H9 (cell line): Measurements from ENCODE around the gene C9orf152. TPM values are rescaled to one million over a fixed set of nuclear protein-coding genes. Genes with fewer than 3 reads are reported as not detected.

Experiments
- DNase-seq: peaks from one replicate; pipeline ENCODE4 v3.0.0-alpha.2; 2017
- H2AFZ ChIP-seq: one replicate; pipeline ENCODE4 v1.6.1; 2013; ENCODE audit warnings: mild to moderate bottlenecking, low read length, control low read depth, moderate library complexity
- H2AK5ac ChIP-seq: 2 replicates; pipeline ENCODE4 v1.6.1; 2013; ENCODE audit warnings: low read length, control low read depth, mixed read lengths; ENCODE audit not compliant: insufficient read length
- H2BK120ac ChIP-seq: one replicate; pipeline ENCODE4 v1.6.1; 2013; ENCODE audit warnings: low read depth, mild to moderate bottlenecking, low read length, control low read depth, inconsistent platforms; ENCODE audit not compliant: poor library complexity, severe bottlenecking
- H2BK12ac ChIP-seq: 2 replicates; pipeline ENCODE4 v1.6.1; 2013; ENCODE audit warnings: low read length, control low read depth, mixed read lengths, low read depth; ENCODE audit not compliant: insufficient read length
- H2BK15ac ChIP-seq: 2 replicates; pipeline ENCODE4 v1.6.1; 2013; ENCODE audit warnings: low read depth, low read length, control low read depth
- H2BK20ac ChIP-seq: one replicate; pipeline ENCODE4 v1.6.1; 2013; ENCODE audit warnings: low read depth, mild to moderate bottlenecking, low read length, control low read depth, inconsistent platforms; ENCODE audit not compliant: poor library complexity, severe bottlenecking
- H2BK5ac ChIP-seq: 2 replicates; pipeline ENCODE4 v1.6.1; 2013; ENCODE audit warnings: low read length, control low read depth, mixed read lengths; ENCODE audit not compliant: insufficient read length
- H3K14ac ChIP-seq: 2 replicates; pipeline ENCODE4 v1.6.1; 2013; ENCODE audit warnings: low read length, control low read depth; ENCODE audit not compliant: insufficient read depth
- H3K18ac ChIP-seq: 2 replicates; pipeline ENCODE4 v1.6.1; 2013; ENCODE audit warnings: low read depth, mild to moderate bottlenecking, mixed read lengths, low read length, control low read depth; ENCODE audit not compliant: insufficient read length
- H3K23ac ChIP-seq: 2 replicates; pipeline ENCODE4 v1.6.1; 2013; ENCODE audit warnings: low read length, control low read depth, mixed read lengths, low read depth; ENCODE audit not compliant: insufficient read length
- H3K23me2 ChIP-seq: 2 replicates; pipeline ENCODE4 v1.6.1; 2013; ENCODE audit warnings: low read depth, mild to moderate bottlenecking, mixed read lengths, low read length, control low read depth; ENCODE audit not compliant: insufficient read length, poor library complexity, severe bottlenecking
- H3K27ac ChIP-seq: 2 replicates; pipeline ENCODE4 v1.5.1; 2013; ENCODE audit warnings: low read length, control low read depth, mixed read lengths, low read depth; ENCODE audit not compliant: insufficient read length
- H3K27me3 ChIP-seq: 2 replicates; pipeline ENCODE4 v1.6.1; 2013; ENCODE audit warnings: low read length, control low read depth, inconsistent platforms; ENCODE audit not compliant: insufficient read depth
- H3K4ac ChIP-seq: 2 replicates; pipeline ENCODE4 v1.6.1; 2013; ENCODE audit warnings: low read depth, mild to moderate bottlenecking, control low read depth, inconsistent platforms, low read length, moderate library complexity
- H3K4me1 ChIP-seq: 2 replicates; pipeline ENCODE4 v1.6.1; 2013; ENCODE audit warnings: low read length, control low read depth, inconsistent platforms; ENCODE audit not compliant: insufficient read depth
- H3K4me2 ChIP-seq: 2 replicates; pipeline ENCODE4 v1.6.1; 2013; ENCODE audit warnings: low read length, control low read depth, mixed read lengths; ENCODE audit not compliant: insufficient read length, insufficient read depth
- H3K56ac ChIP-seq: 2 replicates; pipeline ENCODE4 v1.6.1; 2013; ENCODE audit warnings: low read depth, mild to moderate bottlenecking, mixed read lengths, low read length, control low read depth; ENCODE audit not compliant: insufficient read length
- H3K79me1 ChIP-seq: 2 replicates; pipeline ENCODE4 v1.6.1; 2013; ENCODE audit warnings: low read depth, mild to moderate bottlenecking, moderate library complexity, low read length, control low read depth, inconsistent platforms; ENCODE audit not compliant: insufficient read depth, poor library complexity, severe bottlenecking
- H3K79me2 ChIP-seq: 2 replicates; pipeline ENCODE4 v1.6.1; 2013; ENCODE audit warnings: low read length, control low read depth, inconsistent platforms; ENCODE audit not compliant: insufficient read depth
- H3K9ac ChIP-seq: 2 replicates; pipeline ENCODE4 v1.6.1; 2013; ENCODE audit warnings: low read length, control low read depth, mixed read lengths; ENCODE audit not compliant: insufficient read length; ENCODE audit errors: extremely low read depth
- H3K9me3 ChIP-seq: one replicate; pipeline ENCODE4 v1.6.1; 2013; ENCODE audit warnings: low read depth, low read length, inconsistent platforms; ENCODE audit not compliant: control insufficient read depth
- H3T11ph ChIP-seq: one replicate; pipeline ENCODE4 v1.6.1; 2013; ENCODE audit warnings: mild to moderate bottlenecking, low read length, control low read depth, inconsistent platforms
- H4K20me1 ChIP-seq: one replicate; pipeline ENCODE4 v1.6.1; 2013; ENCODE audit not compliant: control insufficient read depth, insufficient read length, insufficient read depth
- H4K5ac ChIP-seq: 2 replicates; pipeline ENCODE4 v1.6.1; 2013; ENCODE audit warnings: low read depth, mild to moderate bottlenecking, mixed read lengths, low read length, control low read depth; ENCODE audit not compliant: insufficient read length
- H4K8ac ChIP-seq: replicated peaks from 2 replicates; pipeline ENCODE4 v1.6.1; 2013; ENCODE audit warnings: low read length, control low read depth, mixed read lengths, low read depth; ENCODE audit not compliant: insufficient read length
- H4K91ac ChIP-seq: 2 replicates; pipeline ENCODE4 v1.6.1; 2013; ENCODE audit warnings: low read depth, mild to moderate bottlenecking, moderate library complexity, mixed read lengths, low read length, control low read depth; ENCODE audit not compliant: insufficient read length
- H3K27ac Mint-ChIP-seq, 3 experiments: 2 replicates in 2 of 3; 3 replicates in 1 of 3; pipeline ENCODE4 v1.8.0; 2020 to 2021; ENCODE audit warnings: mixed read lengths in 3 of 3, mild to moderate bottlenecking in 1 of 3, moderate library complexity in 1 of 3
- H3K27me3 Mint-ChIP-seq: 2 replicates; pipeline ENCODE4 v1.8.0; 2021; ENCODE audit warnings: low read depth, mild to moderate bottlenecking, moderate library complexity, mixed read lengths
- H3K36me3 Mint-ChIP-seq, 3 experiments: 2 replicates in 2 of 3; 3 replicates in 1 of 3; pipeline ENCODE4 v1.8.0; 2020 to 2021; ENCODE audit warnings: low read depth in 3 of 3, mixed read lengths in 3 of 3; ENCODE audit not compliant: insufficient read depth in 1 of 3
- H3K4me1 Mint-ChIP-seq, 2 experiments: 2 replicates each; pipeline ENCODE4 v1.8.0; 2020; ENCODE audit warnings: mixed read lengths in 2 of 2
- H3K4me3 Mint-ChIP-seq, 2 experiments: 2 replicates in 1 of 2; 3 replicates in 1 of 2; pipeline ENCODE4 v1.8.0; 2020 to 2021; ENCODE audit warnings: mild to moderate bottlenecking in 2 of 2, mixed read lengths in 2 of 2, moderate library complexity in 1 of 2
- H3K9me3 Mint-ChIP-seq, 2 experiments: 2 replicates in 1 of 2; 3 replicates in 1 of 2; pipeline ENCODE4 v1.8.0; 2020; ENCODE audit warnings: mild to moderate bottlenecking in 2 of 2, mixed read lengths in 2 of 2, moderate library complexity in 1 of 2
- CTCF ChIP-seq: fragments of 200-600 bp; sonication (generic); conservative IDR thresholded peaks from 3 replicates; pipeline ENCODE4 v1.8.0; 2021; ENCODE audit warnings: antibody characterized with exemption, mild to moderate bottlenecking
- WGBS: extraction: QIAGEN DNeasy Blood & Tissue Kit; methylation state at CpG from one replicate; pipeline ENCODE4 v1.1.7; 2013; ENCODE audit warnings: missing lambda C conversion rate, low lambda C conversion rate, mixed read lengths; ENCODE audit not compliant: insufficient read length; ENCODE audit errors: extremely low coverage; 5-methylcytosine and 5-hydroxymethylcytosine counted together
- total RNA-seq: library from RNA; stranded (reverse); gene quantifications from 2 replicates; pipeline ENCODE4 v1.2.1, GENCODE V29; 2021

The C9orf152 gene
- total RNA-seq, 1 experiment from 2014 or later: not detected

GRCh38 chr9:110228321-110228720 lies 20.4 kb upstream of the C9orf152 start:
- Histone ChIP-seq H3K79me2 (no peaks in the 10 kb centered on the region), H3K18ac (no peak overlapping the region), H3K79me1 (no peaks in the 10 kb centered on the region), H2BK5ac (no peak overlapping the region), H3K27ac (no peak overlapping the region), H3K4me2 (no peak overlapping the region), H3T11ph (no peak overlapping the region), H4K91ac (no peak overlapping the region), H3K56ac (no peak overlapping the region), H4K8ac (no peak overlapping the region), H3K4me1 (peaks cover 2% of the 10 kb centered on the region; the same call in 1 of the 2 replicates), H2AK5ac (no peak overlapping the region), H3K23ac (no peak overlapping the region), H2AFZ (no peak overlapping the region), H3K9ac (no peak overlapping the region), H4K5ac (no peak overlapping the region), H3K4ac (no peak overlapping the region), H4K20me1 (no peaks in the 10 kb centered on the region), H2BK120ac (no peak overlapping the region), H2BK20ac (no peak overlapping the region), H2BK12ac (no peak overlapping the region), H3K23me2 (no peaks in the 10 kb centered on the region), H3K9me3 (no peaks in the 10 kb centered on the region), H2BK15ac (no peak overlapping the region), H3K27me3 (no peaks in the 10 kb centered on the region), H3K14ac (no peak overlapping the region)
- Mint-ChIP-seq H3K4me3 (no peak overlapping the region), H3K4me1 (peaks cover 12 to 15% of the 10 kb centered on the region in 2 experiments), H3K27me3 (peaks cover 2% of the 10 kb centered on the region; the same call in 1 of the 2 replicates), H3K36me3 (no peaks in the 10 kb centered on the region), H3K9me3 (peaks cover 0 to 3% of the 10 kb centered on the region in 2 experiments; a peak in 1 of 5 replicates), H3K27ac (no peak overlapping the region; a peak in 1 of 7 replicates)
- no CpG with 5 or more reads among the region's 2 CpGs for WGBS
- no peak for TF ChIP-seq CTCF
- DNase-seq: no peak
